PFSK-1 (cell line): ENCODE results near the gene PPP1R15A.

Experiments used
- POLR2AphosphoS5 ChIP-seq: IDR thresholded peaks from 2 replicates; pipeline ENCODE4 v1.6.1; 2012; ENCODE audit warnings: low read depth, mild to moderate bottlenecking, control low read depth, low read length, moderate library complexity
- TAF1 ChIP-seq: IDR thresholded peaks from 2 replicates; pipeline ENCODE4 v1.6.1; 2012; ENCODE audit warnings: low read length, control low read depth, borderline replicate concordance; ENCODE audit not compliant: insufficient read depth

GRCh38 chr19:48895226-48895625 lies 23.0 kb downstream of the PPP1R15A start:
- TF ChIP-seq TAF1 (no peak), POLR2AphosphoS5 (no peak)
